GM18951 (cell line): Measurements from ENCODE around the gene RASSF7.

Source experiments
- POLR2A ChIP-seq: IDR thresholded peaks from 4 replicates; pipeline ENCODE4 v1.6.1; 2011; ENCODE audit warnings: mild to moderate bottlenecking; ENCODE audit not compliant: insufficient read length, insufficient read depth; ENCODE audit errors: extremely low read depth
- in situ Hi-C: fragments of 300-500 bp; cut with MboI; formaldehyde crosslinking; loops from one replicate; pipeline ENCODE4 v1.12.0; 2022; ENCODE audit warnings: low sequenced_read_pairs, mixed read lengths, inconsistent platforms; ENCODE audit not compliant: unreplicated experiment

The RASSF7 gene

GRCh38 chr11:613369-613968 is 52.7 kb downstream of the RASSF7 start:
- in situ Hi-C loops: no loop called here
- TF ChIP-seq POLR2A: peak; percentile 56
